IPS-18a (cell line): ENCODE data around the gene C1orf50.

Source experiments
- H3K27ac ChIP-seq: one replicate; pipeline ENCODE4 v1.5.1; 2013; ENCODE audit warnings: low read length
- H3K27me3 ChIP-seq: one replicate; pipeline ENCODE4 v1.6.1; 2013; ENCODE audit warnings: mild to moderate bottlenecking, low read length; ENCODE audit not compliant: control insufficient read depth, insufficient read depth
- H3K36me3 ChIP-seq: one replicate; pipeline ENCODE4 v1.6.1; 2013; ENCODE audit warnings: low read depth, low read length; ENCODE audit not compliant: control insufficient read depth
- H3K4me1 ChIP-seq: one replicate; pipeline ENCODE4 v1.6.1; 2013; ENCODE audit warnings: low read depth, low read length; ENCODE audit not compliant: control insufficient read depth
- H3K4me3 ChIP-seq: one replicate; pipeline ENCODE4 v1.5.1; 2013; ENCODE audit warnings: low read length
- H3K9ac ChIP-seq: one replicate; pipeline ENCODE4 v1.6.1; 2013; ENCODE audit warnings: mild to moderate bottlenecking, low read length, moderate library complexity
- H3K9me3 ChIP-seq: one replicate; pipeline ENCODE4 v1.6.1; 2013; ENCODE audit warnings: low read depth, low read length; ENCODE audit not compliant: control insufficient read depth

C1orf50 gene

GRCh38 chr1:42767510-42768000 lies 506 bp downstream of the C1orf50 start:
- Histone ChIP-seq H3K36me3 (no peaks in the 10 kb centered on the region), H3K9ac (peak overlapping the region; percentile 68), H3K4me1 (peaks cover 18% of the 10 kb centered on the region), H3K9me3 (no peaks in the 10 kb centered on the region), H3K4me3 (peak overlapping the region; percentile 91), H3K27ac (no peak overlapping the region), H3K27me3 (no peaks in the 10 kb centered on the region)

- Histone ChIP-seq H3K4me3 (peak overlapping the region; percentile 91), H3K27ac (no peak overlapping the region), H3K4me1 (peaks cover 18% of the 10 kb centered on the region), H3K36me3 (no peaks in the 10 kb centered on the region), H3K9me3 (no peaks in the 10 kb centered on the region), H3K9ac (peak overlapping the region; percentile 68), H3K27me3 (no peaks in the 10 kb centered on the region)
Observed at GRCh38 chr1:42768172-42768571, 1.1 kb downstream of the C1orf50 start.

- H3K4me3 ChIP-seq, result no peak overlapping the region
- peaks cover 8% of the 10 kb centered on the region for H3K36me3 ChIP-seq
- H3K4me1 ChIP-seq, result peaks cover 14% of the 10 kb centered on the region
- no peaks in the 10 kb centered on the region for H3K27me3 ChIP-seq
- no peak overlapping the region for H3K27ac ChIP-seq
- no peak overlapping the region for H3K9ac ChIP-seq
- H3K9me3 ChIP-seq, result no peaks in the 10 kb centered on the region
Observed at GRCh38 chr1:42769811-42770210, 2.8 kb downstream of the C1orf50 start.

GRCh38 chr1:42773420-42773819 lies 6.4 kb downstream of the C1orf50 start:
- Histone ChIP-seq H3K4me1 (no peaks in the 10 kb centered on the region), H3K9ac (no peak overlapping the region), H3K27ac (no peak overlapping the region), H3K4me3 (no peak overlapping the region), H3K27me3 (no peaks in the 10 kb centered on the region), H3K36me3 (peaks cover 30% of the 10 kb centered on the region), H3K9me3 (no peaks in the 10 kb centered on the region)

- Histone ChIP-seq H3K4me1 (no peaks in the 10 kb centered on the region), H3K9me3 (no peaks in the 10 kb centered on the region), H3K27ac (no peak overlapping the region), H3K27me3 (no peaks in the 10 kb centered on the region), H3K36me3 (peaks cover 36% of the 10 kb centered on the region), H3K9ac (no peak overlapping the region), H3K4me3 (no peak overlapping the region)
Observed at GRCh38 chr1:42774928-42775526, 8.0 kb downstream of the C1orf50 start.

- H3K4me3 ChIP-seq, result no peak overlapping the region
- peaks cover 42% of the 10 kb centered on the region for H3K36me3 ChIP-seq
- H3K9ac ChIP-seq, result no peak overlapping the region
- H3K9me3 ChIP-seq, result no peaks in the 10 kb centered on the region
- no peak overlapping the region for H3K27ac ChIP-seq
- no peaks in the 10 kb centered on the region for H3K4me1 ChIP-seq
- no peaks in the 10 kb centered on the region for H3K27me3 ChIP-seq
Observed at GRCh38 chr1:42776502-42776901, 9.5 kb downstream of the C1orf50 start.

GRCh38 chr1:42777852-42778251 lies 10.8 kb downstream of the C1orf50 start:
- H3K9me3 ChIP-seq, result no peaks in the 10 kb centered on the region
- no peak overlapping the region for H3K9ac ChIP-seq
- no peak overlapping the region for H3K4me3 ChIP-seq
- no peaks in the 10 kb centered on the region for H3K4me1 ChIP-seq
- H3K27ac ChIP-seq, result no peak overlapping the region
- no peaks in the 10 kb centered on the region for H3K27me3 ChIP-seq
- H3K36me3 ChIP-seq, result peaks cover 46% of the 10 kb centered on the region

- Histone ChIP-seq H3K27me3 (no peaks in the 10 kb centered on the region), H3K4me3 (no peak overlapping the region), H3K27ac (no peak overlapping the region), H3K36me3 (peaks cover 41% of the 10 kb centered on the region), H3K9me3 (no peaks in the 10 kb centered on the region), H3K9ac (no peak overlapping the region), H3K4me1 (no peaks in the 10 kb centered on the region)
Observed at GRCh38 chr1:42779725-42780124, 12.7 kb downstream of the C1orf50 start.

GRCh38 chr1:42780176-42780575 lies 13.1 kb downstream of the C1orf50 start:
- peaks cover 37% of the 10 kb centered on the region for H3K36me3 ChIP-seq
- H3K27me3 ChIP-seq, result no peaks in the 10 kb centered on the region
- H3K9ac ChIP-seq, result no peak overlapping the region
- H3K4me1 ChIP-seq, result no peaks in the 10 kb centered on the region
- no peaks in the 10 kb centered on the region for H3K9me3 ChIP-seq
- H3K27ac ChIP-seq, result no peak overlapping the region
- H3K4me3 ChIP-seq, result no peak overlapping the region

GRCh38 chr1:42783092-42783491 lies 16.0 kb downstream of the C1orf50 start:
- H3K27ac ChIP-seq, result no peak overlapping the region
- peaks cover 21% of the 10 kb centered on the region for H3K36me3 ChIP-seq
- no peak overlapping the region for H3K9ac ChIP-seq
- no peaks in the 10 kb centered on the region for H3K9me3 ChIP-seq
- no peak overlapping the region for H3K4me3 ChIP-seq
- no peaks in the 10 kb centered on the region for H3K27me3 ChIP-seq
- H3K4me1 ChIP-seq, result no peaks in the 10 kb centered on the region

- peaks cover 17% of the 10 kb centered on the region for H3K36me3 ChIP-seq
Observed at GRCh38 chr1:42784547-42784945, 17.5 kb downstream of the C1orf50 start.

GRCh38 chr1:42784946-42785693 lies 18.1 kb downstream of the C1orf50 start, which contains the start of gene TMEM269:
Gene TMEM269, plus strand, starts transcription at chr1:42784991. Its CDS starts 4,903 bp downstream, at chr1:42789894.
- H3K27me3 ChIP-seq, result no peaks in the 10 kb centered on the region
- H3K9ac ChIP-seq, result no peak within 1 kb of the TSS
- no peak within 1 kb of the TSS for H3K4me3 ChIP-seq
- no peaks in the 10 kb centered on the region for H3K4me1 ChIP-seq
- no peaks in the 10 kb centered on the region for H3K9me3 ChIP-seq
- peaks cover 12% of the 10 kb centered on the region for H3K36me3 ChIP-seq
- no peak within 1 kb of the TSS for H3K27ac ChIP-seq

More at GRCh38 chr1:42784547-42784945, 17.5 kb downstream of the C1orf50 start:
- Histone ChIP-seq H3K4me1 (no peaks in the 10 kb centered on the region), H3K27ac (no peak overlapping the region), H3K9ac (no peak overlapping the region), H3K27me3 (no peaks in the 10 kb centered on the region), H3K4me3 (no peak overlapping the region), H3K9me3 (no peaks in the 10 kb centered on the region)
